Parathyroid adenoma (tissue), 2 donors: ENCODE data around the gene CA5A.

Experiments
- H2AFZ ChIP-seq: fragments of 300-600 bp; sonication (generic); one replicate; pipeline ENCODE4 v1.7.0; 2017; ENCODE audit warnings: antibody characterized with exemption, mild to moderate bottlenecking
- H3K27ac ChIP-seq: fragments of 300-600 bp; sonication (generic); one replicate; pipeline ENCODE4 v1.7.0; 2017
- H3K27me3 ChIP-seq: fragments of 300-600 bp; sonication (generic); one replicate; pipeline ENCODE4 v1.7.0; 2017; ENCODE audit warnings: low read length; ENCODE audit not compliant: control insufficient read depth, insufficient read depth
- H3K36me3 ChIP-seq: fragments of 300-600 bp; sonication (generic); one replicate; pipeline ENCODE4 v1.7.0; 2017; ENCODE audit warnings: low read length; ENCODE audit not compliant: control insufficient read depth, insufficient read depth
- H3K4me1 ChIP-seq: fragments of 300-600 bp; sonication (generic); one replicate; pipeline ENCODE4 v1.7.0; 2017; ENCODE audit warnings: control low read depth
- H3K4me2 ChIP-seq: fragments of 300-600 bp; sonication (generic); one replicate; pipeline ENCODE4 v1.7.0; 2017; ENCODE audit warnings: low read length
- H3K4me3 ChIP-seq: fragments of 300-600 bp; sonication (generic); one replicate; pipeline ENCODE4 v1.7.0; 2017; ENCODE audit warnings: low read depth, low read length
- H3K79me2 ChIP-seq: fragments of 300-600 bp; sonication (generic); one replicate; pipeline ENCODE4 v1.7.0; 2017; ENCODE audit warnings: control low read depth
- H3K9ac ChIP-seq: fragments of 300-600 bp; sonication (generic); one replicate; pipeline ENCODE4 v1.7.0; 2017; ENCODE audit warnings: mild to moderate bottlenecking
- H3K9me3 ChIP-seq: fragments of 300-600 bp; sonication (generic); one replicate; pipeline ENCODE4 v1.7.0; 2017; ENCODE audit warnings: low read length; ENCODE audit not compliant: control insufficient read depth
- TF ChIP-seq, protein P1 (sequence below): fragments of 300-600 bp; sonication (generic); IDR thresholded peaks from one replicate; pipeline ENCODE4 v1.7.0; 2017; ENCODE audit warnings: antibody characterized with exemption, mild to moderate bottlenecking
- donor health status: primary hyperparathyroidism.

Gene CA5A

DNA sequence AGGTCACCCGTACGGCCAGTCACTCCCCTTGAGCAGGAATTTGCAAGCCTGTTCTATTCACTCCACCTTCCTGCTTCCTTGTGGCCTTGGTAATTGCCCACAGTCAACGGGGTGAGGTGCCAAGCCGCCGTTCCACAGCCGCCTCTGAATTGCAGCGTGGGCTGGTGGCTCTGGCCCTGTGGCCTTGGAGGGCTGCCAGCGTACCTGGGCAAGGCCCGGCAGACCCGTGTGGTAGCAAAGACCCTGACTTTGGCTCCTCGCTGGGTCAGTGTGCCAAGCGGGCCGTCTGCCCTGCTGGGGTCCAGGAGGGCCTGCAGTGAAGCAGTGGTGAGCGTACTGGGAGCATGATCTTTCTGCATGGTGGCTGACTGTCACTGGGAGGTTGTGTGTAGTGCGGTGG, 18.5 kb upstream of the CA5A start:
- H3K36me3 ChIP-seq: no peaks in the 10 kb centered on the region
- no peaks in the 10 kb centered on the region for H3K27me3 ChIP-seq
- H3K27ac ChIP-seq: peak overlapping the region; percentile 87
- peak overlapping the region; percentile 7 for H2AFZ ChIP-seq
- H3K9me3 ChIP-seq: no peaks in the 10 kb centered on the region
- H3K4me2 ChIP-seq: peak overlapping the region; percentile 50
- no peak overlapping the region for H3K4me3 ChIP-seq
- H3K79me2 ChIP-seq: peaks cover 63% of the 10 kb centered on the region
- H3K4me1 ChIP-seq: peaks cover 42% of the 10 kb centered on the region
- TF ChIP-seq, protein P1, sequence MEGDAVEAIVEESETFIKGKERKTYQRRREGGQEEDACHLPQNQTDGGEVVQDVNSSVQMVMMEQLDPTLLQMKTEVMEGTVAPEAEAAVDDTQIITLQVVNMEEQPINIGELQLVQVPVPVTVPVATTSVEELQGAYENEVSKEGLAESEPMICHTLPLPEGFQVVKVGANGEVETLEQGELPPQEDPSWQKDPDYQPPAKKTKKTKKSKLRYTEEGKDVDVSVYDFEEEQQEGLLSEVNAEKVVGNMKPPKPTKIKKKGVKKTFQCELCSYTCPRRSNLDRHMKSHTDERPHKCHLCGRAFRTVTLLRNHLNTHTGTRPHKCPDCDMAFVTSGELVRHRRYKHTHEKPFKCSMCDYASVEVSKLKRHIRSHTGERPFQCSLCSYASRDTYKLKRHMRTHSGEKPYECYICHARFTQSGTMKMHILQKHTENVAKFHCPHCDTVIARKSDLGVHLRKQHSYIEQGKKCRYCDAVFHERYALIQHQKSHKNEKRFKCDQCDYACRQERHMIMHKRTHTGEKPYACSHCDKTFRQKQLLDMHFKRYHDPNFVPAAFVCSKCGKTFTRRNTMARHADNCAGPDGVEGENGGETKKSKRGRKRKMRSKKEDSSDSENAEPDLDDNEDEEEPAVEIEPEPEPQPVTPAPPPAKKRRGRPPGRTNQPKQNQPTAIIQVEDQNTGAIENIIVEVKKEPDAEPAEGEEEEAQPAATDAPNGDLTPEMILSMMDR: no peak
- no peak overlapping the region for H3K9ac ChIP-seq

DNA sequence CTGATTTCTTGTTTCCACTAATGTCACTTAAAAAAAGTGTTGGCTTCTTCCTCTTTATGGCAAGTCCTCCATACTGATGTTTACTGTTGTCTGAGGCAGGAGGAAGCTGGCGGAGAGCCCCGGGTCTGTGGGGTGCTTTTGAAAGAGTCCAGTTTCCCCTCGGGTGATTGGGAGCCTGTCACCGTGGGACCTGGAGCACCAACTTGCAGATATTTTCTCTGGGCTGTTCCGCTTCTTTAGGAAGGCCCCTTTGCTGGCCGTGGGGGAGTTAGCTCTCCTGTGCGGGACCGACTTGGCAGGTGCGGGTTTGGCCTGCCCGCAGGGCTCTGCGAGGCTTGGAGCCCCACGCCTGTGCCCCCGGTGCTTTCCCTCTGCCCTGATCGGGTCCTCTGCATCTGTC, 18.0 kb upstream of the CA5A start:
- H3K9ac ChIP-seq: no peak overlapping the region
- H3K36me3 ChIP-seq: no peaks in the 10 kb centered on the region
- H2AFZ ChIP-seq: no peak overlapping the region
- no peak overlapping the region for H3K4me3 ChIP-seq
- H3K27me3 ChIP-seq: no peaks in the 10 kb centered on the region
- H3K27ac ChIP-seq: peak overlapping the region; percentile 87
- no peaks in the 10 kb centered on the region for H3K9me3 ChIP-seq
- TF ChIP-seq, protein P1: no peak
- H3K79me2 ChIP-seq: peaks cover 58% of the 10 kb centered on the region
- peak overlapping the region; percentile 50 for H3K4me2 ChIP-seq
- H3K4me1 ChIP-seq: peaks cover 42% of the 10 kb centered on the region

DNA sequence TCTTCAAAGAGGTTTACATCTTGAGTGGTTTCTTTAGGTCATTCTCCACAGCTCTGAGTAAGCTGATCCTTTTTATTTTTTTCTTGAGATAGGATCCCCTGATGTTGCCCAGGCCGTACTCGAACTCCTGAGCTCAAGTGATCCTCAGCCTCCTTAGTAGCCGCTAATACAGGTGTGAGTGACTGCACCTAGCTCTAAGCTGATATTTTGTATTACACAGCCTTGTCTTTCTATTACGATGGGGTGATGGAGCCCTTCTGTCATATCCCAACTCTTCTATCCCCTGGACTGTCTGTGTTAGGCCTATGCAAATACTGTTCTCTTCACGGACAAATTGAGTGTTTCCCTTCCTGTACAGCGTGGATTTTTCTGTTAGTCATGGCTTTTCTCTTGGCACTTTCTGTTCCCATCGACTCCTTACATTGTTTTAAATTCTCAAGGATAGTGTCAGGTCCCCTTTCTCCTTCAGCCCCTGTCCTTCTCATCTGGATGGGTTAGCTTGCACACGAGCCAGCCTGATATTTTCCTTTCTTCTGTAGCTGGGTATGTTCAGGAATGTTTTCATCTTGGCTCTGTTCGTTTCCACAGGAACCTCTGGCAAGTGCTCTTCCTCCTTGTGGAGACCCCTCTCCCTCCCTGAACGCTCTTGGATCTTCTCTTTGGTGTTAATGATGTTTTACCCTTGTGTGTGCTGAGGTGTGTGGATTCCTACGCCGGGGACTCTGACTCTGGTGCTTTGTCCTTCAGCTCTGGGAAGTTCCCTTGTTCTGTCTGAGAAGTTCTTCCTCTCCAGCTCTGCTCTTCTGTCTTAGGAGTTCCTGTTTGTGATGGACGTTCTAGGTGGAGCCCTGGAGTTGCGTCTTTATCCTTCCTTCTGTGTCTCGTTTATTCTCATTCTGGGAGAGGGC, 17.2 kb upstream of the CA5A start:
- H3K36me3 ChIP-seq: no peaks in the 10 kb centered on the region
- no peak overlapping the region for H3K4me3 ChIP-seq
- no peak overlapping the region for H2AFZ ChIP-seq
- no peaks in the 10 kb centered on the region for H3K9me3 ChIP-seq
- no peak overlapping the region for H3K9ac ChIP-seq
- no peaks in the 10 kb centered on the region for H3K27me3 ChIP-seq
- peaks cover 50% of the 10 kb centered on the region for H3K79me2 ChIP-seq
- TF ChIP-seq, protein P1: no peak
- peak overlapping the region; percentile 50 for H3K4me2 ChIP-seq
- H3K27ac ChIP-seq: peak overlapping the region; percentile 87
- H3K4me1 ChIP-seq: peaks cover 42% of the 10 kb centered on the region

DNA sequence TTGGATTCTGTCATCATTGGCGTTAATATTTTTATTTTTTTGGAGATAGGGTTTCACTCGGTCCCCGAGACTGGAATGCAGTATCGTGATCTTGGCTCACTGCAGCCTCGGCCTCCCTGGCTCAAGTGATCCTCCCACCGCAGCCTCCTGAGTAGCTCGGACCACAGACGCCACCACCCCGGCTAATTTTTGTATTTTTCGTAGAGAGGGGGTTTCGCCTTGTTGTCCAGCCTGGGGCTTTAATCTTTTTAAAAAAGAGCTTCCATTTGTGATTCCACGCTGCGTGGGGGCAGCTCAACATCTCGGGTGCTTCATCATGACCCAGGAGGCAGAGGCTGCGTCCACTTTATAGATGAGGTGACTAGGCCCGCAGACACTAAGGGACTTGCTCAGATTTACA, 16.4 kb upstream of the CA5A start:
- H3K9me3 ChIP-seq: no peaks in the 10 kb centered on the region
- no peak overlapping the region for H3K9ac ChIP-seq
- no peaks in the 10 kb centered on the region for H3K27me3 ChIP-seq
- TF ChIP-seq, protein P1: no peak
- no peak overlapping the region for H2AFZ ChIP-seq
- H3K79me2 ChIP-seq: peaks cover 42% of the 10 kb centered on the region
- no peaks in the 10 kb centered on the region for H3K36me3 ChIP-seq
- no peak overlapping the region for H3K27ac ChIP-seq
- peak overlapping the region; percentile 88 for H3K4me2 ChIP-seq
- H3K4me3 ChIP-seq: no peak overlapping the region
- peaks cover 42% of the 10 kb centered on the region for H3K4me1 ChIP-seq
